Progenitor cell of endocrine pancreas (in vitro differentiated cells): ENCODE measurements around the gene PAF1. TPM values are rescaled to one million over a fixed set of nuclear protein-coding genes. Genes with fewer than 3 reads are reported as not detected.

Experiments
- DNase-seq: peaks from one replicate; pipeline ENCODE4 v3.0.0; 2021; ENCODE audit warnings: low spot score; ENCODE audit not compliant: unreplicated experiment
- H3K27ac Mint-ChIP-seq: 2 replicates; pipeline ENCODE4 v1.8.0; 2021; ENCODE audit warnings: mild to moderate bottlenecking, moderate library complexity, mixed read lengths
- H3K27me3 Mint-ChIP-seq: 2 replicates; pipeline ENCODE4 v1.8.0; 2021; ENCODE audit warnings: mixed read lengths
- H3K36me3 Mint-ChIP-seq: 2 replicates; pipeline ENCODE4 v1.8.0; 2022; ENCODE audit warnings: mixed read lengths; ENCODE audit not compliant: insufficient read depth
- H3K4me1 Mint-ChIP-seq: 2 replicates; pipeline ENCODE4 v1.8.0; 2021; ENCODE audit warnings: low read depth, mixed read lengths
- H3K4me3 Mint-ChIP-seq: 2 replicates; pipeline ENCODE4 v1.8.0; 2021; ENCODE audit warnings: low read depth, mild to moderate bottlenecking, moderate library complexity, mixed read lengths
- H3K9me3 Mint-ChIP-seq: 2 replicates; pipeline ENCODE4 v1.8.0; 2021; ENCODE audit warnings: low read depth, mixed read lengths
- CTCF ChIP-seq: fragments of 200-600 bp; sonication (generic); IDR thresholded peaks from one replicate; pipeline ENCODE4 v1.5.0; 2021; ENCODE audit warnings: antibody characterized with exemption, mild to moderate bottlenecking; ENCODE audit not compliant: unreplicated experiment
- total RNA-seq: library from RNA; stranded (reverse); gene quantifications from 2 replicates; pipeline ENCODE4 v1.2.1, GENCODE V29; 2021

Gene PAF1
- total RNA-seq, 1 donor from 2014 or later: 49.4 TPM

GRCh38 chr19:39389631-39390414 lies 1.1 kb downstream of the PAF1 start:
- Mint-ChIP-seq H3K36me3 (peaks cover 21% of the 10 kb centered on the region), H3K27me3 (no peaks in the 10 kb centered on the region), H3K9me3 (no peaks in the 10 kb centered on the region), H3K27ac (peak overlapping the region; percentile 99), H3K4me3 (peak overlapping the region; percentile 97), H3K4me1 (peaks cover 18% of the 10 kb centered on the region)
- TF ChIP-seq CTCF: no peak
- DNase-seq: no peak

- DNase-seq: no peak
- peaks cover 22% of the 10 kb centered on the region for H3K36me3 Mint-ChIP-seq
- no peaks in the 10 kb centered on the region for H3K27me3 Mint-ChIP-seq
- H3K9me3 Mint-ChIP-seq: no peaks in the 10 kb centered on the region
- H3K4me1 Mint-ChIP-seq: peaks cover 18% of the 10 kb centered on the region
- TF ChIP-seq CTCF: no peak
- H3K27ac Mint-ChIP-seq: peak overlapping the region; percentile 75
- H3K4me3 Mint-ChIP-seq: peak overlapping the region; percentile 42
These were observed 2.2 kb downstream of the PAF1 start for GRCh38 chr19:39388657-39389056.

- Mint-ChIP-seq H3K36me3 (peaks cover 27% of the 10 kb centered on the region), H3K27me3 (no peaks in the 10 kb centered on the region), H3K27ac (no peak overlapping the region), H3K4me3 (no peak overlapping the region), H3K9me3 (no peaks in the 10 kb centered on the region), H3K4me1 (peaks cover 11% of the 10 kb centered on the region)
- no peak for TF ChIP-seq CTCF
- DNase-seq: no peak
These were observed 4.3 kb downstream of the PAF1 start for GRCh38 chr19:39386557-39386956.

- no peak for DNase-seq
- Mint-ChIP-seq H3K4me3 (no peak overlapping the region), H3K36me3 (peaks cover 35% of the 10 kb centered on the region)
These were observed 5.1 kb downstream of the PAF1 start for GRCh38 chr19:39385629-39386411.

More at GRCh38 chr19:39385629-39386411, 5.1 kb downstream of the PAF1 start:
- no peak for TF ChIP-seq CTCF
- Mint-ChIP-seq H3K27ac (peak overlapping the region; percentile 66), H3K4me1 (peaks cover 6% of the 10 kb centered on the region), H3K27me3 (no peaks in the 10 kb centered on the region), H3K9me3 (no peaks in the 10 kb centered on the region)
